NT2/D1 (cell line): ENCODE data around the gene ANO1.

Experiments
- DNase-seq: peaks from one replicate; pipeline ENCODE4 v3.0.0-alpha.2; 2011; ENCODE audit warnings: low read depth, low spot score
- H3K27me3 ChIP-seq: 2 replicates; pipeline ENCODE4 v1.6.0; 2011; ENCODE audit warnings: mild to moderate bottlenecking; ENCODE audit not compliant: insufficient read length, insufficient read depth
- H3K36me3 ChIP-seq: 2 replicates; pipeline ENCODE4 v1.6.1; 2011; ENCODE audit warnings: mild to moderate bottlenecking, low read length, mixed read lengths; ENCODE audit not compliant: insufficient read depth, insufficient read length
- H3K4me1 ChIP-seq: 2 replicates; pipeline ENCODE4 v1.5.1; 2011; ENCODE audit not compliant: insufficient read depth, insufficient read length
- H3K4me3 ChIP-seq: 2 replicates; pipeline ENCODE4 v1.5.1; 2011; ENCODE audit warnings: low read depth; ENCODE audit not compliant: insufficient read length
- H3K9ac ChIP-seq: 2 replicates; pipeline ENCODE4 v1.6.0; 2011; ENCODE audit warnings: low read depth; ENCODE audit not compliant: insufficient read length
- H3K9me3 ChIP-seq: 2 replicates; pipeline ENCODE4 v1.5.1; 2011; ENCODE audit warnings: mild to moderate bottlenecking, low read length; ENCODE audit not compliant: insufficient read depth
- SUZ12 ChIP-seq: IDR thresholded peaks from 2 replicates; pipeline ENCODE4 v1.6.1; 2011; ENCODE audit not compliant: insufficient read length, insufficient read depth; ENCODE audit errors: extremely low read depth
- YY1 ChIP-seq: IDR thresholded peaks from 2 replicates; pipeline ENCODE4 v1.6.1; 2011; ENCODE audit not compliant: insufficient read length, insufficient read depth
- ZNF274 ChIP-seq: IDR thresholded peaks from 2 replicates; pipeline ENCODE4 v1.6.1; 2011; ENCODE audit warnings: mild to moderate bottlenecking, low read depth, low read length

The ANO1 gene

GRCh38 chr11:70169632-70170031 is 91.5 kb downstream of the ANO1 start:
- no peaks in the 10 kb centered on the region for H3K9me3 ChIP-seq
- DNase-seq = no peak
- H3K36me3 ChIP-seq = no peaks in the 10 kb centered on the region
- H3K4me3 ChIP-seq = no peak overlapping the region
- H3K4me1 ChIP-seq = peaks cover 7% of the 10 kb centered on the region
- no peaks in the 10 kb centered on the region for H3K27me3 ChIP-seq
- H3K9ac ChIP-seq = no peak overlapping the region
- no peak for TF ChIP-seq YY1
- TF ChIP-seq ZNF274 = no peak
- no peak for TF ChIP-seq SUZ12

- Histone ChIP-seq H3K9ac (no peak overlapping the region), H3K9me3 (no peaks in the 10 kb centered on the region), H3K27me3 (no peaks in the 10 kb centered on the region), H3K4me3 (no peak overlapping the region), H3K4me1 (peaks cover 4% of the 10 kb centered on the region), H3K36me3 (no peaks in the 10 kb centered on the region)
- no peak for DNase-seq
- no peak for TF ChIP-seq ZNF274
- no peak for TF ChIP-seq YY1
- no peak for TF ChIP-seq SUZ12
These were observed 92.6 kb downstream of the ANO1 start for GRCh38 chr11:70170596-70171210.

- Histone ChIP-seq H3K4me3 (no peak overlapping the region), H3K9ac (no peak overlapping the region), H3K9me3 (no peaks in the 10 kb centered on the region), H3K36me3 (no peaks in the 10 kb centered on the region), H3K4me1 (no peaks in the 10 kb centered on the region), H3K27me3 (no peaks in the 10 kb centered on the region)
- no peak for DNase-seq
- TF ChIP-seq SUZ12 = no peak
- TF ChIP-seq YY1 = no peak
- TF ChIP-seq ZNF274 = no peak
These were observed 94.9 kb downstream of the ANO1 start for GRCh38 chr11:70173018-70173417.

GRCh38 chr11:70174547-70175235 is 96.6 kb downstream of the ANO1 start:
- Histone ChIP-seq H3K4me1 (no peaks in the 10 kb centered on the region), H3K4me3 (no peak overlapping the region), H3K9me3 (no peaks in the 10 kb centered on the region), H3K36me3 (no peaks in the 10 kb centered on the region), H3K27me3 (peaks cover 2% of the 10 kb centered on the region), H3K9ac (no peak overlapping the region)
- DNase-seq = no peak
- TF ChIP-seq SUZ12 = no peak
- no peak for TF ChIP-seq YY1
- TF ChIP-seq ZNF274 = no peak

GRCh38 chr11:70175236-70175698 is 97.2 kb downstream of the ANO1 start:
- H3K4me1 ChIP-seq = no peaks in the 10 kb centered on the region
- H3K9me3 ChIP-seq = no peaks in the 10 kb centered on the region
- no peak overlapping the region for H3K9ac ChIP-seq
- no peak overlapping the region for H3K4me3 ChIP-seq
- no peak for DNase-seq
- peaks cover 3% of the 10 kb centered on the region for H3K27me3 ChIP-seq
- H3K36me3 ChIP-seq = no peaks in the 10 kb centered on the region
- TF ChIP-seq YY1 (no peak), ZNF274 (no peak), SUZ12 (no peak)

GRCh38 chr11:70176940-70177689 is 99.0 kb downstream of the ANO1 start:
- peak; percentile 33 for DNase-seq
- no peaks in the 10 kb centered on the region for H3K9me3 ChIP-seq
- TF ChIP-seq YY1 (peak; percentile 16), ZNF274 (no peak)
- H3K4me1 ChIP-seq = peaks cover 5% of the 10 kb centered on the region
- no peak overlapping the region for H3K4me3 ChIP-seq
- H3K27me3 ChIP-seq = peaks cover 9% of the 10 kb centered on the region
- no peak overlapping the region for H3K9ac ChIP-seq
- no peaks in the 10 kb centered on the region for H3K36me3 ChIP-seq

GRCh38 chr11:70180906-70181305 is 102.8 kb downstream of the ANO1 start:
- Histone ChIP-seq H3K4me1 (peaks cover 5% of the 10 kb centered on the region), H3K9me3 (no peaks in the 10 kb centered on the region), H3K27me3 (peaks cover 9% of the 10 kb centered on the region), H3K9ac (no peak overlapping the region), H3K36me3 (no peaks in the 10 kb centered on the region), H3K4me3 (no peak overlapping the region)
- TF ChIP-seq ZNF274 = no peak
- no peak for TF ChIP-seq SUZ12
- no peak for TF ChIP-seq YY1
- DNase-seq = no peak
